Measurements from ENCODE around the gene SIL1. TPM values are rescaled to one million over a fixed set of nuclear protein-coding genes. Genes with fewer than 3 reads are reported as not detected.

SIL1 gene
- total and polyA plus RNA-seq, 2 donors (not counting 3 experiments of a cell fraction or from before 2014, with no cell fraction given): 47.6 to 67.2 TPM

DNA sequence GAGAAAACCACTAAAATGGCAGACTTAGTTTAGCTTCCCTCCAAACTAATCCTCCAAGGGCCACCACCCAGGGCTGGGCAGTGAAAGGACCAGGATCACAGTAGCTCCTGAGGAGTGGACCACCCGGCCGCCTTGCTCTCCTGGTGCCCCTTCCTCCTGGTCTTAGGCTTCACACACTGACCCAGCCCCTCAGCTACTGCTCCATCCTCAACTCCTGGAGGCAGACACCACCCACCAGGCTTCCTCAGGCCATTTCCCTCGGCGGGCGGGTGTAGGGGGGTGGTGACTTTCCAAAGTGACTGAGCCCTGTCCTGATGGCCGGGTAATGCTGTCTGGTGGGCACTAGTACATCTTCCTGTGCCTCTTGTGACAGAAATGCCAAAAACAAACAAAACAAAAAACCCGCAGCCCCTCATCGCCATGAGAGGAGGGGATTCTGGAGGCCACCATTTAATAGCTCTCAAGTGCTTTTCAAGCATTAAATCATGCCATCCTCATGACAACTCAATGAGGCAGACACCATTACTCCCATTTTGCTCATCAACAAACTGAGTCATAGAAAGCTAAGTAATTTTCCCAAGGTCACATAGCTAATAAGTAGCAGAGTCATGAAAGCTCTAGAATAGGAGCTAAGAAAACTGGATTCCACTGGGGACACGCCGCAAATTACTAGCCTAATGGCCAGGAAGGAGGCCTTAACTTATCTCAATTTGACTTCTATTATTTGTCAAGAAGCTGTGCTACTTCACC lies 231.8 kb downstream of the SIL1 start:
- H3K4me1 ChIP-seq (ENCODE audit: control insufficient read depth, extremely low read depth, insufficient read depth, low read length): no peaks in the 10 kb centered on the region

More for the DNA sequence above, 231.8 kb downstream of the SIL1 start:
- no peaks in the 10 kb centered on the region for H3K9me1 ChIP-seq (replicated peaks; ENCODE audit: control insufficient read depth, extremely low read depth, insufficient read depth, low read length)
- H2AFZ ChIP-seq (ENCODE audit: low read depth, low read length): no peak overlapping the region
- FAIRE-seq: no peak
- H3K79me2 ChIP-seq (ENCODE audit: control insufficient read depth, insufficient read depth, low read length): no peaks in the 10 kb centered on the region
- dilution Hi-C loops (cut with MboI; ENCODE audit: extremely low pct_ligation_motif_present, low sequenced_read_pairs): no loop called here
- no peaks in the 10 kb centered on the region for H4K20me1 ChIP-seq (replicated peaks; ENCODE audit: control insufficient read depth, extremely low read depth, insufficient read depth, low read length)
- H3K9me3 ChIP-seq (replicated peaks; ENCODE audit: control insufficient read depth, insufficient read depth, low read length): no peaks in the 10 kb centered on the region
- CTCF ChIA-PET: interaction anchor here (0.8 to 1.3 kb wide), 2 partner anchors 12 to 176 kb away, joined by 3 read pairs; no protein-coding TSS in a partner anchor
- POLR2A ChIA-PET: no interaction called here
- TF ChIP-seq JUN (IDR thresholded peaks at IDR 0.05; ENCODE audit: borderline replicate concordance, insufficient read depth, insufficient read length, low read depth) (no peak), POLR2A (IDR thresholded peaks at IDR 0.05; ENCODE audit: low read depth, low read length) (no peak), GATA2 (IDR thresholded peaks at IDR 0.05; ENCODE audit: insufficient read depth, insufficient read length, low read depth, low read length) (no peak), EZH2 (IDR thresholded peaks at IDR 0.05; ENCODE audit: borderline replicate concordance, low read depth, low read length, severe bottlenecking) (no peak), POLR2AphosphoS5 (IDR thresholded peaks at IDR 0.05; ENCODE audit: insufficient read depth, low read depth, low read length) (no peak), FOS (IDR thresholded peaks at IDR 0.05; ENCODE audit: borderline replicate concordance, insufficient read depth, low read length) (no peak), MYC (IDR thresholded peaks at IDR 0.05; ENCODE audit: low read depth, low read length) (no peak)
- TF ChIP-seq, protein P1, sequence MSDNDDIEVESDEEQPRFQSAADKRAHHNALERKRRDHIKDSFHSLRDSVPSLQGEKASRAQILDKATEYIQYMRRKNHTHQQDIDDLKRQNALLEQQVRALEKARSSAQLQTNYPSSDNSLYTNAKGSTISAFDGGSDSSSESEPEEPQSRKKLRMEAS (IDR thresholded peaks at IDR 0.05; ENCODE audit: insufficient read depth, insufficient read length): no peak
- TF ChIP-seq, protein P2, sequence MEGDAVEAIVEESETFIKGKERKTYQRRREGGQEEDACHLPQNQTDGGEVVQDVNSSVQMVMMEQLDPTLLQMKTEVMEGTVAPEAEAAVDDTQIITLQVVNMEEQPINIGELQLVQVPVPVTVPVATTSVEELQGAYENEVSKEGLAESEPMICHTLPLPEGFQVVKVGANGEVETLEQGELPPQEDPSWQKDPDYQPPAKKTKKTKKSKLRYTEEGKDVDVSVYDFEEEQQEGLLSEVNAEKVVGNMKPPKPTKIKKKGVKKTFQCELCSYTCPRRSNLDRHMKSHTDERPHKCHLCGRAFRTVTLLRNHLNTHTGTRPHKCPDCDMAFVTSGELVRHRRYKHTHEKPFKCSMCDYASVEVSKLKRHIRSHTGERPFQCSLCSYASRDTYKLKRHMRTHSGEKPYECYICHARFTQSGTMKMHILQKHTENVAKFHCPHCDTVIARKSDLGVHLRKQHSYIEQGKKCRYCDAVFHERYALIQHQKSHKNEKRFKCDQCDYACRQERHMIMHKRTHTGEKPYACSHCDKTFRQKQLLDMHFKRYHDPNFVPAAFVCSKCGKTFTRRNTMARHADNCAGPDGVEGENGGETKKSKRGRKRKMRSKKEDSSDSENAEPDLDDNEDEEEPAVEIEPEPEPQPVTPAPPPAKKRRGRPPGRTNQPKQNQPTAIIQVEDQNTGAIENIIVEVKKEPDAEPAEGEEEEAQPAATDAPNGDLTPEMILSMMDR (IDR thresholded peaks at IDR 0.05; ENCODE audit: extremely low read depth in 1 of 2, insufficient read depth in 1 of 2, low read depth in 1 of 2, low read length in 2 of 2): no peak
- no peak overlapping the region for H3K4me2 ChIP-seq (ENCODE audit: insufficient read depth, low read length)
- H3K27me3 ChIP-seq (ENCODE audit: control insufficient read depth in 2 of 2, insufficient read depth in 2 of 2, low read length in 2 of 2): no peaks in the 10 kb centered on the region
- no TSS peak for BruUV-seq (replicated peaks)
- H3K4me3 ChIP-seq (replicated peaks in 1 of 3; ENCODE audit: insufficient read depth in 1 of 3, low read depth in 1 of 3, low read length in 3 of 3): no peak overlapping the region
- intact Hi-C loops (cut with micrococcal nuclease): no loop called here
- no peak for DNase-seq (ENCODE audit: low read depth, low spot score)
- H3K36me3 ChIP-seq (ENCODE audit: control insufficient read depth in 2 of 2, extremely low read depth in 1 of 2, insufficient read depth in 2 of 2, low read length in 2 of 2): no peaks in the 10 kb centered on the region
- no peak overlapping the region for H3K9ac ChIP-seq (replicated peaks; ENCODE audit: extremely low read depth, insufficient read depth, low read length)
- no peak overlapping the region for H3K27ac ChIP-seq (ENCODE audit: insufficient read depth, low read depth, low read length)
